Mucosa of descending colon (tissue), 3 donors: ENCODE measurements around the gene TRMT1. TPM values are rescaled to one million over a fixed set of nuclear protein-coding genes. Genes with fewer than 3 reads are reported as not detected.

ENCODE experiments used
- ATAC-seq: fragments of 200-7000 bp; cut with Tn5 transposase; one replicate; pipeline ENCODE4 v1.9.1; 2020; ENCODE audit warnings: mild to moderate bottlenecking, moderate library complexity
- DNase-seq, 3 donors: peaks; one replicate each; pipeline ENCODE4 v3.0.0-alpha.2; 2020
- H3K36me3 ChIP-seq: fragments of 200-600 bp; one replicate; pipeline ENCODE4 v1.8.0; 2021; ENCODE audit warnings: low read depth, mild to moderate bottlenecking
- H3K4me1 ChIP-seq: fragments of 200-600 bp; one replicate; pipeline ENCODE4 v1.8.0; 2021; ENCODE audit warnings: low read depth, mild to moderate bottlenecking
- H3K4me3 ChIP-seq: fragments of 200-600 bp; one replicate; pipeline ENCODE4 v1.8.0; 2021; ENCODE audit warnings: mild to moderate bottlenecking
- H3K9me3 ChIP-seq: fragments of 200-600 bp; one replicate; pipeline ENCODE4 v1.8.0; 2021; ENCODE audit warnings: mild to moderate bottlenecking
- CTCF ChIP-seq: fragments of 200-600 bp; IDR thresholded peaks from one replicate; pipeline ENCODE4 v1.8.0; 2022; ENCODE audit warnings: antibody characterized with exemption, mild to moderate bottlenecking
- intact Hi-C, 2 donors: fragments of 100-400 bp; cut with DNase I in 1 of 2; cut with micrococcal nuclease in 1 of 2; formaldehyde crosslinking; loops; one replicate each; pipeline versions ENCODE4 v1.11.0 to v1.11.1; 2022; cut with DNase I, micrococcal nuclease
- total RNA-seq, 3 donors: library from RNA; stranded (reverse); fragmentation: NEBNext Ultra II Directional in 2 of 3; extraction: Animal tissue kit (Norgen Biotek cat#: 25700) in 2 of 3; gene quantifications; one replicate each; pipeline versions ENCODE4 v1.2.1 to v1.2.4, GENCODE V29; 2021 to 2023
- donor health status: DM: no; HTN: no; CAD: no; lungs with moderate emphysema.
- donor health status: DM: no; HTN: no; CAD: no.
- donor health status: DM: no; HTN: yes; CAD: no.

Gene TRMT1
- total RNA-seq, 3 donors from 2014 or later: 26.6 to 37.9 (median 30.0) TPM

DNA sequence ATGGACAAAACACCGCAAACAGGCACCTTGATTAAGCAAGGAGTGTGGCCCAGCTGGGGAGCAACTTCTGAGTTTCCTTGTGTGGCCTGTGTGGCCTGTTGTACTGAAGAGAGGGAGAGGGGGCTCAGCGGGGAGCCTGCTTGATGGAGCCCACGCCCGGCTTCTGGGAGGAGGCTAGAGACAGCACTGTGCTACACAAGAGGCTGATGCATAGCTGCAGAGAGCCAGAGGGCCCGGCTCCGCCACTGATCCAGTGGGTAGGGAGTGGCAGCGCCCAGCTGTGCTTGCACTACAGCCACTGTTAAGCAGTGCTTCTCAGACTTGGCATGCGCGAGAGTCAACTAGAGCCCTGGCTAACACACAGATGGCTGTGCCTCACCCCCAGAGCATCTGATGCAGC lies 32.9 kb downstream of the TRMT1 start:
- no peak overlapping the region for H3K4me3 ChIP-seq
- H3K9me3 ChIP-seq: no peaks in the 10 kb centered on the region
- TF ChIP-seq CTCF: no peak
- DNase-seq (no peak), ATAC-seq (no peak)
- H3K36me3 ChIP-seq: no peaks in the 10 kb centered on the region
- peaks cover 16% of the 10 kb centered on the region for H3K4me1 ChIP-seq
- intact Hi-C loops: no loop called here

- Histone ChIP-seq H3K4me1 (peaks cover 22% of the 10 kb centered on the region), H3K36me3 (no peaks in the 10 kb centered on the region), H3K4me3 (no peak overlapping the region), H3K9me3 (no peaks in the 10 kb centered on the region)
- TF ChIP-seq CTCF: no peak
- no peak for ATAC-seq
- DNase-seq: no peak
- intact Hi-C loops: no loop called here
Measured at GRCh38 chr19:13083008-13083404, 33.5 kb downstream of the TRMT1 start.

DNA sequence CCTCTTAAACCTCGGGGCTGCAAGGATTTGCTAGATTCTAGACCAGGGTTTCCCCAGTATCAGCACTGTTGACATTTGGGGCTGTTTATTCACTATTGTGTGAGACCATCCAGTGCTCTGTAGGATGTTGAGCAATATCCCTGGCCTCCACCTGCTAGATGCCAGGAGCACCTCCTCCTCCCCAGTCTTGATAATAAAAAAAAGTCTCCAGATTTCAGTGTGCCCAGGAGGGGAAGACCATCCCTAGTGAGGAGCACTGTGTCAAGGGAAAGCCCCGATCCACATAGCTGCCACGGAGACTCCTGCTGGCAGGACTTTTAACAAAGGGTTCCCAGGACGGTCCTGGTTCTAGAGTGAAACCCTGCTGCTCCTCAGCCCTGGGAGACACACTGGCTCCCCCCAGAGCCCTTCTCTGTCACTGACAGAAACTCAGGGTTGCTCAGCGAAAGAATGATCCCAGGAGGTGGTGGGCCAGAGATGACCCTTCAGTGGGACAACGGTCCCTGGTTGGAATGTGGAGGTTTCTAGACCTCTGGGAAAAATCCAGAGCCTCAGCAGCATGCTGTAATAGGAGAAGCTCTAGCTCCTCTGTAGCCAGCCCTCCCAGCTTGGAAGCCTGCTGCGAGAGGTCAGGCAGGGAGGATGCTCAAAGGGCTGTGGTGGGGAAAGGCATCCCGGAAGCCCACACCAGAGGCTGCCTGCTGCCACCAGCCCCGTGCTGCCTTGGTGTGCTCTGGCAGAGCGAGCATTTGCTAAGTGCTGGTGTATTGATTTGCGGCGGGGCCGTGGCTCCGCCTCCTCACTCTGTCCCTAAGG lies 34.1 kb downstream of the TRMT1 start:
- no peak overlapping the region for H3K4me3 ChIP-seq
- H3K36me3 ChIP-seq: no peaks in the 10 kb centered on the region
- ATAC-seq (no peak), DNase-seq (no peak)
- H3K4me1 ChIP-seq: peaks cover 25% of the 10 kb centered on the region
- H3K9me3 ChIP-seq: no peaks in the 10 kb centered on the region
- intact Hi-C loops: no loop called here
- no peak for TF ChIP-seq CTCF

GRCh38 chr19:13079542-13079986 lies 37.0 kb downstream of the TRMT1 start:
- peaks cover 34% of the 10 kb centered on the region for H3K4me1 ChIP-seq
- H3K36me3 ChIP-seq: no peaks in the 10 kb centered on the region
- no peak for TF ChIP-seq CTCF
- intact Hi-C loops: no loop called here
- ATAC-seq: peak; percentile 93
- no peaks in the 10 kb centered on the region for H3K9me3 ChIP-seq
- peak; percentile 81 to 89 (median 88) for DNase-seq
- no peak overlapping the region for H3K4me3 ChIP-seq

GRCh38 chr19:13078897-13079541 lies 37.5 kb downstream of the TRMT1 start:
- Histone ChIP-seq H3K4me1 (peaks cover 34% of the 10 kb centered on the region), H3K4me3 (no peak overlapping the region), H3K36me3 (no peaks in the 10 kb centered on the region), H3K9me3 (no peaks in the 10 kb centered on the region)
- TF ChIP-seq CTCF: no peak
- peak in 2 of 3 donors; percentile 51 to 67 for DNase-seq
- peak; percentile 48 for ATAC-seq
- intact Hi-C loops: no loop called here
